HG03045 (cell line): ENCODE results near the gene NCS1.

ENCODE experiments used
- ATAC-seq: cut with Tn5 transposase; IDR thresholded peaks from one replicate; pipeline ENCODE4 v1.9.1; 2021; ENCODE audit warnings: mild to moderate bottlenecking, moderate library complexity; ENCODE audit not compliant: unreplicated experiment

NCS1 gene

GRCh38 chr9:130172161-130172857 lies at the start of gene NCS1:
NCS1 (plus strand) TSS chr9:130172404; CDS start chr9:130172664, 260 bp downstream.
- ATAC-seq, result no peak

- ATAC-seq, result no peak
Observed at GRCh38 chr9:130122456-130122855, 49.7 kb upstream of the NCS1 start.

- no peak for ATAC-seq
Observed at GRCh38 chr9:130124085-130124860, 47.9 kb upstream of the NCS1 start.

GRCh38 chr9:130126721-130127433 lies 45.3 kb upstream of the NCS1 start:
- no peak for ATAC-seq

- no peak for ATAC-seq
Observed at GRCh38 chr9:130128251-130128650, 44.0 kb upstream of the NCS1 start.

- no peak for ATAC-seq
Observed at GRCh38 chr9:130128733-130129431, 43.3 kb upstream of the NCS1 start.

- no peak for ATAC-seq
Observed at GRCh38 chr9:130129432-130130061, 42.7 kb upstream of the NCS1 start.

- no peak for ATAC-seq
Observed at GRCh38 chr9:130132746-130133145, 39.5 kb upstream of the NCS1 start.

- no peak for ATAC-seq
Observed at GRCh38 chr9:130137081-130137640, 35.0 kb upstream of the NCS1 start.

GRCh38 chr9:130137641-130138081 lies 34.5 kb upstream of the NCS1 start:
- no peak for ATAC-seq

- no peak for ATAC-seq
Observed at GRCh38 chr9:130138171-130138653, 34.0 kb upstream of the NCS1 start.

- ATAC-seq, result no peak
Observed at GRCh38 chr9:130138791-130139190, 33.4 kb upstream of the NCS1 start.

- no peak for ATAC-seq
Observed at GRCh38 chr9:130139251-130139650, 33.0 kb upstream of the NCS1 start.

GRCh38 chr9:130140706-130141105 lies 31.5 kb upstream of the NCS1 start:
- no peak for ATAC-seq

- ATAC-seq, result no peak
Observed at GRCh38 chr9:130142056-130142455, 30.1 kb upstream of the NCS1 start.

GRCh38 chr9:130142641-130143040 lies 29.6 kb upstream of the NCS1 start:
- no peak for ATAC-seq

GRCh38 chr9:130143279-130143893 lies 28.8 kb upstream of the NCS1 start:
- no peak for ATAC-seq

- no peak for ATAC-seq
Observed at GRCh38 chr9:130143958-130144366, 28.2 kb upstream of the NCS1 start.

GRCh38 chr9:130144703-130145102 lies 27.5 kb upstream of the NCS1 start:
- no peak for ATAC-seq

GRCh38 chr9:130145658-130146057 lies 26.5 kb upstream of the NCS1 start:
- no peak for ATAC-seq
